SIG-M5 treated with dmso at 0.1 percent for 504 hours (cell line): Measurements from ENCODE around the gene SLC25A44.
"Not testable (repeated sequence)": the region's sequence is repeated elsewhere in the genome, so short reads cannot be mapped to it uniquely, and the experiment has no call there.

Source experiments
- DNase-seq: peaks from one replicate; lab custom pipeline; 2025; ENCODE audit not compliant: unreplicated experiment; lab: John Stamatoyannopoulos, UW

Gene SLC25A44

GRCh38 chr1:156198831-156199349 lies 5.0 kb downstream of the SLC25A44 start:
- no peak for DNase-seq

DNA sequence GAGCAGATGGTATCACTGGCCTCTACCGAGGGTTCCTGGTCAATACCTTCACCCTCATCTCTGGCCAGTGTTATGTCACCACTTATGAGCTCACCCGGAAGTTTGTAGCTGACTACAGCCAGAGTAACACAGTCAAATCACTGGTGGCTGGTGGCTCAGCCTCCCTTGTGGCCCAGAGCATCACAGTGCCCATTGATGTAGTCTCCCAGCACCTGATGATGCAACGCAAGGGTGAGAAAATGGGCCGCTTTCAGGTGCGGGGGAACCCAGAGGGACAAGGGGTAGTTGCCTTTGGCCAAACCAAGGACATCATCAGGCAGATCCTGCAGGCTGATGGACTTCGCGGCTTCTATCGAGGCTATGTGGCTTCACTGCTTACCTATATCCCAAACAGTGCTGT lies 6.1 kb downstream of the SLC25A44 start:
- DNase-seq, result no peak

- DNase-seq, result no peak
Measured at GRCh38 chr1:156203331-156203730, 9.4 kb downstream of the SLC25A44 start.

- no peak for DNase-seq
Measured at GRCh38 chr1:156204686-156205085, 10.8 kb downstream of the SLC25A44 start.

DNA sequence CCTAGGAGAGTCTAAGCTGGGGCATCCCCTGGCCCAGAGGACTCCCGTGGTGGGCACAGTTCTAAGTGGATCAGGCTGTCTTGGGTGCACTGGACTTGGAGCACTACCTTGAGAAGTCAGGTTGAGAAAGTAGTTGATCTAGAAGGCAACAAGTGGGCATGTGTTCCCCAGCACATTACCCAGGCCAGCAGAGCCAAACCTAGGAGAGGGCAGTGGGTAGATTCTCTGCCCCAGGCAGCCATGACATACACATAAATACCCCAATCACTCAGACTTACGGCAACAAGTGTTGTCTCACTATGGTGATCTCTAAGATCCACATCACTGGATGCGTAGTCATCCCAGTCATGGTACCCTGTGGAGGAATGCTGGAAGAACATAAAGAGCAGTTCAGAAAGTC lies 17.3 kb downstream of the SLC25A44 start:
- no peak for DNase-seq

GRCh38 chr1:156212130-156212529 lies 18.2 kb downstream of the SLC25A44 start:
- no peak for DNase-seq

GRCh38 chr1:156212833-156213643 lies 19.1 kb downstream of the SLC25A44 start, which contains the start of gene PMF1:
Gene PMF1 (plus strand): TSS chr1:156213007. CDS start chr1:156213016, 9 bp downstream.
- DNase-seq, result peak; percentile 99

DNA sequence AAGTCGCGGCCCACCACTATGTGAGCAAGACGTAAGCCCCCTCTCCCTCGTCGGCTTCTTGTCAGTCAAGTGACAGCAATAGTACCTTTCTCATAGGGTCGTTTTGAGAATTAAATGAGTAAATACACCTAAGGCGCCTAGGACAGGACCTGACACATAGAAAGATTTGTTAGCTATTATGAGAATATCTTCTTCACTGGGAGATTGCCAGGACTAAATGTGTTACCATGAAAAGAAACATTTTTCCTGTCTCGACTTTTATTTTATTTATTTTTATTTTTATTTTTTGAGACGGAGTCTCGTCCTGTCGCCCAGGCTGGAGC lies 19.7 kb downstream of the SLC25A44 start:
- DNase-seq, result no peak

- DNase-seq, result peak; percentile 21
Measured at GRCh38 chr1:156214024-156214748, 20.3 kb downstream of the SLC25A44 start.

DNA sequence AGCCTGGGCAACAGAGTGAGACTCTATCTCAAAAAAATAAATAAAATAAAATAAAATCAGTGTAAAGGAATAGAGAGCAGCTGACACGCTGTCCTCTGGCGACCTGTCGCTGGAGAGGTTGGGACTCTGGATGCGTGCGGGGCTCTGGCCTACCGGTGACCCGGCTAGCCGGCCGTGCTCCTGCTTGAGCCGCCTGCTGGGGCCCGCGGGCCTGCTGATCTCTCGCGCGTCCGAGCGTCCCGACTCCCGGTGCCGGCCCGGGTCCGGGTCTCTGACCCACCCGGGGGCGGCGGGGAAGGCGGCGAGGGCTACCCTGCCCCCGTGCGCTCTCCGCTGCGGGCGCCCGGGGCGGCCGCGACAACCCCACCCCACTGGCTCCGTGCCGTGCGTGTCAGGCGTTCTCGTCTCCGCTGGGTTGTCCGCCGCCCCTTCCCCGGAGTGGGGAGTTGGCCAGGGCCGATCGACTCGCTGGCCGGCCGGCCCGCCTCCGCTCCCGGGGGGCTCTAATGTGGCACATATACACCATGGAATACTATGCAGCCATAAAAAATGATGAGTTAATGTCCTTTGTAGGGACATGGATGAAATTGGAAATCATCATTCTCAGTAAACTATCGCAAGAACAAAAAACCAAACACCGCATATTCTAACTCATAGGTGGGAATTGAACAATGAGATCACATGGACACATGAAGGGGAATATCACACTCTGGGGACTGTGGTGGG lies 22.6 kb downstream of the SLC25A44 start:
- DNase-seq, result not testable (repeated sequence)

DNA sequence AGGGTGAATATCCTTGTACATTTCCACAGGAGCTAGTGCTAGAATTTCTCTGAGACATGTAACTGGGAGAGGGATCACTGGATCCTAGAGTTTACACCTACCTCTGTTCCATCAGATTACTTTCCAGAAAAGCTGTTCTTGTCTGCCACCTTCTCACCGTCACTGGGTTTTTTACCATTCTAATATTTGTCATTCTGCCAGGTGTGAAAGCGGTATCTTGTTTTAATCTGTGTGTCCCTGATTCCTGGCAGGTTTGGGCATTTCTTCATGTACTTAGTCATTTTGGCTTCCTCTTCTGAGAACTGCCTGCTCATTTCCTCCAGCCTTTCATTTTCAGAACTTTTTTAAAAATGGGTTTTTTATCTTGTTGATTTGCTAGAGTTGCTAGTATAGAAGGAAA lies 24.0 kb downstream of the SLC25A44 start:
- peak; percentile 35 for DNase-seq

GRCh38 chr1:156220226-156220625 lies 26.3 kb downstream of the SLC25A44 start:
- DNase-seq, result no peak

DNA sequence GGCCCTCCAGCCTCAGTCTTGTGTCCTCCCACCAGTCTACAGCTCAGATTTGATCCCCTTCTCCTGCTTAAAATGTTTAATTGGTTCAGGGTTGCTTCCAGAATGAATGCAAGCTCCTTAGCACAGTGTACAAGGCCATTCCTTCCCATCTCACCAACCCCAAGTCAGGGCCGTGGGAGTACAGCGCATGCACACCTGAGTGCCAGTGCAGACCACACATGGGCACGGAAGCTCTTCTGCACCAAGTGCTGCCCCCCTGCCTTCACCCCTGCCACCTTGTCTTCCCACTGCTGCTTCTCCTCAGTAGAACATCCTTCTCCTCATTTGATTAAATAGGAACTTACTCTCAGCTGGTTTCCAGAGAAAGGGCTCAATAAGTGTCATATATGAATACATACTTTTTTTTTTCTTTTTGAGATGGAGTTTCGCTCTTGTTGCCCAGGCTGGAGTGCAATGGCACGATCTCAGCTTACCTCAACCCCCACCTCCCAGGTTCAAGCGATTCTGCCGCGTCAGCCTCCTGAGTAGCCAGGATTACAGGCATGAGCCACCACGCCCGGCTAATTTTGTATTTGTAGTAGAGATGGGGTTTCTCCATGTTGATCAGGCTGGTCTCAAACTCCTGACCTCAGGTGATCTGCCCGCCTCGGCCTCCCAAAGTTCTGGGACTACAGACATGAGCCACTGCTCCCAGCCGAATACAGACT lies 28.2 kb downstream of the SLC25A44 start:
- no peak for DNase-seq

- DNase-seq, result no peak
Measured at GRCh38 chr1:156225677-156226014, 31.7 kb downstream of the SLC25A44 start.

GRCh38 chr1:156226116-156226538 lies 32.2 kb downstream of the SLC25A44 start:
- peak; percentile 27 for DNase-seq

DNA sequence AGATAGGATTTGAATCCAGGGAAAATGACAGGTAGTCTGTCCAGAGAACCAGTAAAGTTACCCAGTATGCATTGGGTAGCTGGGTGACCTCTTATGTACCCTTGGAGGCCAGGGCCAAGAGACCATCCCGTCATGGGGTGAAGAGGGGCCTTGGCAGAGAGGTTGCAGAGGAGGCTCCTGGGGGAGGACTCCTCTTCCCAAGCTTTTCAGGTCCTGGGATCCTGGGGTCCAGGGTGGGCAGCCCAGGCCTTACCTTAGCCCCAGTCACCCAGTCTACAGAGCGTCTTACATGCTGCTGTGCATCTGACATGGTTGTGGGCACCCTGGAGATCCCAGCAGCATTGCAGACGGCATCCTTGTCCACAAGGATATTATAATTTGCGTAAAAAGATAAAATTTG lies 32.9 kb downstream of the SLC25A44 start:
- no peak for DNase-seq

GRCh38 chr1:156228501-156228900 lies 34.6 kb downstream of the SLC25A44 start:
- no peak for DNase-seq

DNA sequence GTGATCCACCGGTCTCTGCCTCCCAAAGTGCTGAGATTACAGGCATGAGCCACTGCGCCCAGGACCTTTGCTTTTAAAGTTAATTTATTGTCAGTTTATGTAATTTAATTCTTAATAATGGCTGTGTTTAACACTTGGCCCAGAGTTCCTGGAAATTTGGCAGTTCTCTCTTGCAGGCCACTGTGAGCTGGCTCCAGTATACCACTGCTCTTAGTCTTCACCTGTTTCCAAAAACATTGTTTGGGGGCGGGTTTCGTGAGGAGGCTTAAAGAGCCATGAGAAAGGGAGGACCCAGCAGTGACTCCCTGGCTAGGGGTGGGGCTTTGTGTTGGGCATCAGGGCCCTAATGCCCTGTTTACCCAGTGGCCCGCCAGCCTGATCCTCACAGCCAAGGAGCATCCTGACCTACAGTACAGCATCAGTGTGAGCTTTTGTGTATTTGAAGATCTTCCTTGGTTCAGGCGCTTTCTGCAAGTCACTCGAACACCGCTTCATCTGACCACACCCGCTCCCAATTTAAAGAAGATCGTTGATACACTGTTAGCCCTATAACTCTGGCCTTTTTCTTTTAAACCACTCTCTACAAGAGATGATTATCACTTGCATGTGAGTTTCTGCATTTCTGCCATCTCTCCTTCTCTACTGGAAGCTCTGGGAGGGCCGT lies 36.0 kb downstream of the SLC25A44 start:
- DNase-seq, result no peak

GRCh38 chr1:156230473-156230837 lies 36.6 kb downstream of the SLC25A44 start:
- no peak for DNase-seq

DNA sequence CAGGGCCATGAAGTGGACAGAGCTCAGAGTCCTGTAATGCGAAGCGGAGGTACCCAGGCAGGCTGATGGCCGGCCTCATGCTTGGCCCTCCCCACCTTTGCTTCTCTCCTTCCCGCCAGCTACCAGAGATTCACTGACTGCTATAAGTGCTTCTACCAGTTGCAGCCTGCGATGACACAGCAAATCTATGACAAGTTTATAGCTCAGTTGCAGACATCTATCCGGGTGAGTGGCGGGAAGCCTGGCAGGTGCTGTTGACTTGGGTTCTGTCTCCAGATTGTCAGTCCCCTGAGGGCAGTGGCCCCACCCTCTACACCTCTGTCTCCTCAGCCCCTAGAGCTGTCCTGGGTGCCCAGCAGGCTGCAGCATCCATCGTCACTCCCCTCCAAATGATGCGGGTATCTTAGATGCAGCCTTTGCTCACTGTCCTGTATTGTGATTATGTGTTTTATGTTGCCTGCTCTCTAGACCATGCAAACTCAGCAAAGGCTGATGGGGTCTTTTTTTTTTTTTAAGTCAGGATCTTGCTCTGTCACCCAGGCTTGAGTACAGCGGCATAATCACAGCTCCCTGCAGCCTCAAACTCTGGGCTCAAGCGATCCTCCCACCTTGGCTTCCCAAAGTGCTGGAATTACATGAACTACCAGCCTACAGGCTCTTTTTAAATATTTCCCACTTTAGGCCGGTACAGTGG lies 38.4 kb downstream of the SLC25A44 start:
- no peak for DNase-seq
